Putamen (tissue), 1 donor: ENCODE results near the gene TIMM21.

Experiments used
- DNase-seq: peaks from one replicate; pipeline ENCODE4 v3.0.0-alpha.2; 2016; ENCODE audit warnings: low spot score

The TIMM21 gene

DNA sequence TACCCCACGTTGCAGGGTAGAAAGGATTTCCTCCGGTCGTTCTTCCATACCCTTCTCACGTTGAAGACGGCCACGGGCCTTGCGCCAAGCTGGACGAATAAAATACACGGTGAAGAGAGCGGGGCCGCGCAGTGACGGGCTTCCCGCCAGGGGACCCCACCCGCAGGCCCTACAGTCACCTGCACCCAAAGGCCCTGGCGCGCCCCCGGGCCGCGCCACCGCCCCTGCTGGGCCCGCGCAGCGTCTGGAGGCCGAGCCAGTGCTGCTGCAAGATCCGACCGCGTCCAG lies 888 bp upstream of the TIMM21 start:
- DNase-seq, result no peak

DNA sequence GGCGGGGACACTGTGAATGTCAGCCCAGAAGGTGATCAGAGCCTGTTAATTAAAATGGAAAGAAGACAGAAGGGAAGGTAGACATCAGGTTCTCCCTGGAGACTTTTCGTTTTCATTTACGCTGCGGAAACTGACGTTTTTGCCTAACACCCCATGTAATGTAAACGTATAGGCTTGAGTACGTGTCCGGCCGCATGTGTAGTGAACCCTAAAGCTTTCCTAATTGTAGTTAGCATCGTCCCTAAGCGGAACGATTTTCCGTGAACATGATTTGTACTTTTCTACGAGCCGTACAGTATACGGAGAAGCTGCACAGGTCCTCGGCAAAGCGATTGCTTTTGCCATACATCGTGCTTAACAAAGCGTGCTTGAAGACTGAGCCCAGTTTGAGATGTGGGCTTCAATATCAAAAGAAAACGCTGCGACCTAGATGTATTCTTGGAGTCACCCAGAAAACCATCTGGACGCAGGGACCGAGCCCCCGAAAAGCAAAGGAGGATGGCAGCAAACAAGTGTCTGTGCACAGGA lies 284 bp downstream of the TIMM21 start:
- DNase-seq, result no peak

DNA sequence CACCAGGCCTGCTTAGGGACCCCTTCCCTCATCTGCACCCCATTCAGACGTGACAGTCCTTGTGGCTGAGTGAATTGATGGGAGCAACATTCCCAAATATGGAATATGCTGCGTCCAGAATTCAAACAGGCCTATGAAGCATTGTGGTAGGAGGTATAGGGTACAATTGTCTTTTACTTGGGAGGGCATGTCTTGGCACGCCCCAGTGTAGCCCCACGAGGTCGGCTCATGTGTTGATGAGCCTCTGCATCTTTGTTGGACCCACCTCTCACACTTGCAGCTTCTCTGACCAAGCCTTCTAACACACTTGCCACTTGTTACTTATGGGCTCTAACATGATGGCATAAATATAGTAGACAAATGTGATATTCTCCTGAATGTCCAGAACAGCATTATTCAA lies 1.6 kb downstream of the TIMM21 start:
- DNase-seq, result no peak

DNA sequence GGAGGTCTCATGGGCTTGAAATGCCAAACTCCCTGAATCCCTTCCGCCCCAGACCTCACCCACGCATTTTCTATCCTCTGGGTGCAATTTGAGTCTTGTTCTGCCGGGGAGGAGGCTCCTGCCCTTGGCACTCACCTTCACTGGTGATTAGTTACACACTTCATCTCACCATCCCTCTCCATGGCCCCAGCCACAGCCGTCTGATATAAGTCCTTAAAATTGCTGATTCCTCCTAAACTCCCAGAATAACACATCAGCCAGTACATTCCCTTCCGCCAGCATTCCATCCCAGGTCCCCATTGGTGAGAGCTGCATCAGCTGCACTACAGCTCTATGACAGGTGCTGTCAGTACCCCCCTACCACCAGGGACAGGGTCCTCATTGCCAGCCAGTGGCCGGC lies 3.9 kb downstream of the TIMM21 start:
- DNase-seq, result no peak

DNA sequence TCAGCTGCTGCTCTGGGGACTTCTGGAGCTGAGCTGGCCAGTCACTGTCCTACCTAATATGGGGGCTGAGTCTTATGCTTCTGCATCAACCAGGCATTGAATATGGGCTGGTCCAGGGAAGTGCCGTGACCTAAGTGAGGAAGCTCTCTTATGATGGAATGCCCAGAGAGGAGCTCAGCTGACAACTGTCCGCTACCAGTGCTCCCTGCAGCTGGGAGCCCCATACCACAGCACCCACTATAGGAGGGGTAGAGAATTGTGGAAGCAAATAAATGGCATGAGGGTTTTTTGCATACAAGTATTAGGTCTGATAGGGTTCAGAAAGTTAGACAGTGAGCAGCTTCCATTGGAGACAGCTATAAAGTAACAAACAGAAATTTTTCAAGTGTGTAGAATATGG lies 4.5 kb downstream of the TIMM21 start:
- no peak for DNase-seq

DNA sequence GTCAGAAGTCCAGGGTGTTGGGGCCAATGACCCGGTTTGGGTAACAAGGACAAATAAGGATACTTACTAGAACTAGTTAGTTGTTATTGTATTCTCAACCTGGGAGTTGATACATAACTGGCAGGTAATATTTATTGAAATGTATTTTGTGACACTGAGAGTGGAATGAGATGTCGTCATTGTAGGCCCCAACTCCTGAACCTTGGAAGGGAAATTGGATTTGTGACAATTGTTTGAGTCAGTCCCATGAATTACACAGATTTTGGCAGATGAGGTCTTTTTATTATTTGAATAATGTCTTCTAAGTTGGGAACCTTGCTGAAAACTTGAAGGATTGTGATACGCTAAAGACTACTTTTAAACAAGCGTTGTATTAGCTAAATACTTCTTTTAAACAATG lies 5.1 kb downstream of the TIMM21 start:
- no peak for DNase-seq

DNA sequence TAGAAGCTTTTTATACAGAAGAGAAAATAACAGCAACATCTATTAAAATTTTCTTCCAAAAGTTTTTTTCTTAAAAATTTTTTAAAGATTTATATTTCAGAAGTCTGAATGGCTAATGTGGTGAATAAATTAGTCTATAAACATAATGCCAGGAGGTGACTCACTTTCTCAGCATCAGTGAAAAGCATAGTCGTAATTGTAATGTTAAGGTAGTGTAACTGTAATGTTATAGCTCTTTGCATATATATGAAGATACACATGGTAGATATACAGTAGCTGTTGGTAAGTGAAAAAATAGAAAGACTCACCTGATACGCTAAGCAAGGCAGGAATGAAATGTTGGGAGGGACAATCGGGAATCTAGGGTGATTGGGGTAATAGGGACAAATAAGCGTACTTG lies 5.5 kb downstream of the TIMM21 start:
- no peak for DNase-seq

DNA sequence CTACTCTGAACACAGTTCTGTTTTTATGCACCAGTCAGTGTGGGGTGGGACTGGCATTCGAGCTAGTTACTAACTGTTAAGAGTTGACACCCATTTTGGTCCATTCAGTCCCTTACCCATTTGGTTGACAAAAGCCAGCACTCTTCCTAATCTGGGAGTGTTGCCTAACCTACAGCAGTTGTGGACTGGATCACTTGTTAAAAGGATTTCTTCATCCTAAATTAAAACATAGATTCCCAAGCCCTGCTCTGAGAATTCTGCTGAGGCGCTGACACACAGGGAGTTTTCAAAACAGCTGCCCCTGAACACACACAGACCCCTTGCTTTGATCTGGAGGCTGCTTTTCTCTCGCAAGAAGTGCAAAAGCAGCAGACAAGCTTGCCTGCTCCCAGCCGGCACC lies 6.4 kb downstream of the TIMM21 start:
- no peak for DNase-seq

DNA sequence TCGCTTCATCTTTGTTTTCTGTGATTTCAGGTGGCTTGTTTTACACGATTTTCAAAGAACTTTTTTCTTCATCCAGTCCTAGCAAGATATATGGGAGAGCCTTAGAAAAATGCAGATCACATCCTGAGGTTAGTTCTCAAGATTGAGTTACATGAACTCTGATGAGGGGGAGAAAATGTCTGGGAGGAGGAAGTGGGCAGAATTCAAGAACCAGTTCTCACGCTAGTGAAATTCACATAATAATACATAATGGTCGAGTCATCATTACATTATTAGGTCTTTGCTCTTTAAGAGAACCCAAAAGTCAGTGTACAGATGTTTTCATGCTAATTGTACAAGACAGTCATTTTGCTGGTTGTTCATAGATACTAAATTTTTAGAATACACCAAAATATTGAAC lies 7.0 kb downstream of the TIMM21 start:
- no peak for DNase-seq

DNA sequence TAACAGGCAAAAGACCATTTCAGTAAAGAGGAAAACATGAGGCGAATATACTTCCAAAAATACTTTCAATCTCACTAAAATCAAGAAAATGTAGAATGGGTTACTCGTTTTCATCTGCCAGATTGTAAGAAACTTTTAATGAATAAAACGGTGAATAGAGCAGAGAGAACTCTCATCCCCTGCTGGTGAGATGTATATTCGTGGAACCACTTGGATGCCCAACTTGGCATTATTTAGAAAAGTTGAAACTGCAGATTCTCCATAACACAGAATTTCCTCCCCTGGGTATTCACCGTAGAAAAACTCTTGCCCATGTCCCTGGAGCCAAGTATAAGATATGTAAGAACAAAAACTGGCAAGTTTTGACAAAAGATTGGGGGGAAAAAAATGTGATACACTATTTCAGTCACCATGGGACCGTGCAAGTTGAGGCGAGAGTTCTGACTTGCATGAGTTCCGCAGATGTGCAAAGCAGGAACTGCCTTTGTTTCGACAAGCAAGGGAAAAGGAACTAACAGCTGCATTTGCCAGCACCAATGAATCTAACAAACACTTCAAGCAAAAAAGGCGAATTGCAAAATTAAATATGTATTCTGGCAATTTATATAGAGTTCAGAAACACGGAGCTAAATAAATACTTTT lies 14.8 kb downstream of the TIMM21 start:
- no peak for DNase-seq

DNA sequence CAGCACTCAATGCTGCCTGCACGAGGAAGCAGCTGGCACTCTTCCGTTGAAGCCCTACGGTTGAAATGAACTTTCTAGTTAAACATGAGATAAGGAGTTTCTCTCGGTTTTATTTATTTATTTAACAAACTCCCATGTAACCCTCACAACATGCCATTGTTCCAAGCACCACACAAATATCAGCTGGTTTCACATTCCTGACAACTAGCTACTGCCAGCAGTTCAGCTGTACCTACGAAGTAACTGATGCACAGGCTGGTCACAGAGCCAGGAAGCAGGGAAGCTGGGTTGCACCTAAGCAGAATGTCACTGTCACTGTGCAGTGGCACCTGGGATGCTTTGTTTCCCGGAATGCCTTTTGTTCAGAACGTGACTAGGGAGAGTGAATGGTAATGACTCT lies 18.1 kb downstream of the TIMM21 start:
- DNase-seq, result no peak

DNA sequence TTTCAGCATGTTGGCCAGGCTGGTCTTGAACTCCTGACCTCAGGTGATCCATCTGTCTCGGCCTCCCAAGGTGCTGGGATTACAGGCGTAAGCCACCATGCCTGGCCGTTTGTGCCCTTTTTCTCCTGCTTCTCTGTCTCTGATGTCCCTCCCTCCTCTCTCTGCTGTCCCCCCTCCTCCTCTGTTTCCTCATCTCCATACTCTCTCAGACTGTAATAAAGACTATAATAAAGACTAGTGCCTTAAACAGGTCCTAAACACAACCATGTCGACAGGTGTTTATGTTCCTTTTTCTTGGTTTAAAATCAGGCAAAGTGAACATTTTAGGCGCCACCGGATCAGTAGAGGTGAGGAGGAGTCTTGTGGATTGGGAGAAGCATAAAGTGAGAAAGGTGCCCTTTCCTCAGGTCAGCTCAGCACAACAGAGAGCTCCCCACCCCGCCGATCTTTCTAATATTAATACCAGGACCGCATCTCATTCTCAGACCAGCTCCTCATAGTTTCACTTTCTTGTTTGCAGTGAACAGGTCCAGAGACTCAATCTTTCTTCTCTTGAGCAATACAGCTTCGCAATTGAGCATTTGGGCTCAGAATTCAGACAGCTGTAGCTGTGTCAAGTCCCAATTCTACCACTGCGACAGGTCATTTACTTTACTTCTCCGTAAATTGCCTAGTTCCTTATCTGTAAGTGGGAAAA lies 23.7 kb downstream of the TIMM21 start:
- DNase-seq, result no peak

DNA sequence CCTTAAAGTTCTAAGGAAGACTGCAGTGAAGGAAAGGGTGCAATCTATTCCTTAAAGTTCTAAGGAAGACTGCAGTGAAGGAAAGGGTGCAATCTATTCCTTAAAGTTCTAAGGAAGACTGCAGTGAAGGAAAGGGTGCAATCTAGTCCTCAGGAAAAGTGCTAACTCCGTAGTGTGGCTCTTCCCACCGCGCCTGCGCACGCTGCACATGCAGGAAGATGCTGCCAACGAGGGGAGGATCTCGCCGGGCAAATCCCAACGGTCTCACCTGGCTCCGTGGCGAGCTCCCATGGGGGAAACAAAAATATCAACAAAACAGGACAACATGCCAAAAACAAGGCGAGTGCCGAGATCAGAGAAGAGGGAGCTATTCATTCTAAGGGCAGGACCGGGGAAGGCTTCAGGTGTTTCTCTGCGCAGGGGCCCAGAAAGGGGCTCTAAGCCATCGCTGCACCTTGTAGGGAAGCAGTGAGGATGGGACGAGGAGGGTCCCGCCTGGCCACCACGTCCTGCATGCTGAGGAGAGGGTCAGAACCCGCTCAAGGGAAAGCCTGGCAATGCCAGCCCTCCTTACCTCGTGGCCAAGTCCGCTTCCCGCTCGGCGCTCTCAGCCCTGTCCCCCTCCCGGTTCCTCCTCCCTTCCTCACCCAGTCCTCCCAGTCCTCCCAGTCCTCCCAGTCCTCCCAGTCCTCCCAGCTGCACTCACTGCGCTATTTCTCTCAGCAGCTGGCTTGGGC lies 24.5 kb downstream of the TIMM21 start:
- DNase-seq, result no peak

DNA sequence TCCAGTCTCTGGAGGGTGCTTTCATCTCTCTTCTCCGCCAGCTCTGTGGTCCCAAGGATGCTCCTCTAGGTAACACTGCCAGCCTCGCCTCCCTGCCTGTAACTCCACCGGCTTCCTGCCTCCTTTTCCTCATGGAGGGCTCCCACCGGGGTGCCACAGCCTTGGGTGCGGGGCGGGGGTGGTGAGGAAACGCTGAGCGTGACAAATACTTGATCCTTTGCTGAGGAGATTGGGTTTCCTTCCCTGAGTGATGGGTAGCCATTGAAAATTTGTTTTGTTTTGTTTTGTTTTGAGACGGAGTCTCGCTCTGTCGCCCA lies 25.1 kb downstream of the TIMM21 start:
- DNase-seq, result no peak

DNA sequence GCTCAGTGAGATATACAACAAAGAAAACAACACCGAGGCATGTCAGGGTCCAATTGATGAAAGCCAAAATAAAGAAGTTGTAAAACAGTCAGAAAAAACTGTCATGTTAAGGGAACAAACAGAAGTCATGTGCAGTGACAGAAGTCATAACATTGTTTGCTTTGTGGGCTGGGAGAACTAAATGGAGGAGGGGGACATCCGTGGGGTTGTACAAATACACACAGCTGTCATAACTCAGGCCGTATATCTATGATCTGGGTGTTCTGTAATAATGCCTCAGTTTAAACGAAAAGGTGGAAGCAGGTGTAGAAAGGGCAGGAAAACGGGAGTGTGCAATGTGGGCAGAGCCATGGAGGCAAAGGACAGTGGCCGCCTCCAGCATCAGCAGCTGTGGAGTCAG lies 27.3 kb downstream of the TIMM21 start:
- DNase-seq, result no peak

DNA sequence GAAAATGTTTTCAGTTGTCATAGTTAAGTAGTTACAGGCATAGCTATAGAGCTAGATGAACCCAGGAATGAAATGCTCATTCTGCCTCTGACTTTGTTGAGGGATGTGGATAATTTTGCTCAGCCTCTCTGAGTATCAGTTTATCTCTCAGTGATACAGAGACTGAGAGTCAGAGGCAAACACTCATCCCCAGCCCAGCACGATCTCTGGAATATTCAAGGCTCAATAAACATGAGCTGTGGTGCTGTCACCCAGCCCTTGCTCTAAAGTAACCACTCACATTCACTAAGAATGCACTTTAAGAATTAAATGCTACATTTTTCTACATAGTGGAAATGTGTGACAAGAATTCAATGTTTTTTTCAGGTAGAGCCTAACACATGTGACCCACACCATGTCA lies 30.6 kb downstream of the TIMM21 start:
- no peak for DNase-seq

DNA sequence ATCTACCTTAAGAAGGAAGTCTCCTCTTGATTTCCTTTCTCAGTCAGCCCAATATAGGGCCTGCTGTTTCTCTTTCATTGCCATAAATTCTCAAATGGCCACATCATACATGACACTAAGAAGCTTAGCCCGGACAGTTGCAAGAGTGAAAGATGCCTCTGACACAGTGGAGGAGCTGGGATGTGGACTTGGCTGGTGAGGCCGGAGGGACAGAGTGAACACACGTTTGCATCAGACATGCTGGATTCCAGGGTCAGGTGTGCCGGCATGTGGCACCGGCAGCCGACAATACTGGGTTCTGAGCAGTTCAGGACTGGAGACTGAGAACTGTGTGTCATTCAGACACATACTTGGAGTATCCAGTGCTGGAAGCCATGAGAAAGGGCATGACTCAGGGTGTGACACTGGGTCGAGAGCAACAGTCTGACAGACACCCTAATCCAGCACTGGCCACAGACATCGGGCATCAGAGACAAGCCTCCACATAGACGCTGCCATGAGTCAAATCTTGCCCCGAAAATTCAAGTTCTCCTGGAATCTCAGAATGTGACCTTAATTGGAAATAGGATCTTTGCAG lies 31.4 kb downstream of the TIMM21 start:
- no peak for DNase-seq

DNA sequence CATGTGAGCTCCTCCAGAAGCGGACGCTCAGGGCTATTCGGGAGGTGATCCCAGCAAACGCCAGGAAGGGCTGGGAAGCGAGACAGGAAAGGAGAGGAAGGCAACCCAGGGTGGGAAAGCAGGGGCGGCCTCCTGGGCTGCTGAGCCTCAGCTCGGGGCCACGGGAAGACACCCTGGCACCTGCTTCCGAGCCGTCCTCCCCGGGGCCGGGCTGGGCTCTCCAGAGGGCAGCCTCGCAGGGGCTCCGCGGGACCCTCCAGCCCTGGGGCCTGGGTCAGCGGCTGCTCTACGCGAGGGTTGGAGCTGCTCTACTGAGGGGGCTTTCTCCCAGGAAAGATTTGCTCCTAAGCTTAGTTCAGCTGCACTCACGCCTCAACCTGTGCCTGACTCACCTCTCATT lies 34.0 kb downstream of the TIMM21 start:
- no peak for DNase-seq

DNA sequence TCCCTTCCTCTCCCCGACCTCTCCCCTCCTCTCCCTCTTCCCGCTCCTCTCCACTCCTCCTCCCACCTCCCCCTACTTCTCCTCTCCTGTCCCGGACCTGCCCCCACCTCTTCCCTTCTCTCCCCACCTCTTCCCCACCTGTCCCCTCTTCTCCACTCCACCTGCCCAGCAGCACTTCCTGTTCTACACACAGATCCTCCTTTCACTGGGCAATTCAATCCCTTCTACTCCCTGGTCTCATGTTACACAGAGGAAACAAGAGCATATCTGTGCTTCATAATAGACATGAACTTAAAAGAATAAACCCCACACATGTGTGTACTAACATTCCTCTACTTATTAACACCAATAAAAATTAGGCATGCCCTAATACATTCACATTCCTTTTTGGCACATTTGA lies 34.8 kb downstream of the TIMM21 start:
- no peak for DNase-seq

DNA sequence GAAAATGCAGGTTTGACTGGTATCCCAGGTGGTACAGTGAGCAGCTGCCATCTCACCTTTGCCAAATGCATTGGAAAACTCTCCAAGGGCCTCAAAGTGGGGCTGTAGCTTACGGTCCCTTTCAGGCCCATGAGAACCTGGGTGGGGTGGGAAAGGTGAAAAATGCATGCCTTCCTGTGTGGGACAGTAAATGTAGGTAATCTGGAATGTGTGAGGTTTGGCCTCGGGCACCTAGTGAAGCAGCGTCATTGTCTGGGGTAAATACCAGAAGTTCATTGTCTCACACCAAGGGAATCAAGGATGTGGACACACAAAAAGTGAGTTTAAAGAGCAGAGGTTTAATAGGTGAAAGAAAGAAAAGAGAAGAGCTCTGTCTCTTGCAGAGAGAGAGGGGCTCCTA lies 36.6 kb downstream of the TIMM21 start:
- no peak for DNase-seq

DNA sequence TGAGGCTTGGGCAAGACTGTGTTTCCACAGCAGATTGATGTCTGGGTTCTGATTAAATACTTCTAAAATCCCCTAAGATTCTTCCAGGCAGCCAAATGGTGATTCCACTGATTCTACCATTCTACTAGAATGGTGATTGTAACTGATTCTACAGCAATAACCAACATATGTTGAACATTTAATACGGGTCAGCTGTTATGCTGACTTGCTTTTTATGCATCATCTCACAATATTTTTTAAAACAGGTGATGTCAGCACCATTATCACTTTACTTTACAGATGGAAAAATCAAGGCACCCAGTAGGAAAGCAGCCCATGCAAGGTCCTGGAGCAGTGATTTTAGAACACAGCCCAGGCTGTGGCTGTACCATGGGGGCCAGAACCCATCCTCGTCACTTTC lies 37.5 kb downstream of the TIMM21 start:
- DNase-seq, result no peak

DNA sequence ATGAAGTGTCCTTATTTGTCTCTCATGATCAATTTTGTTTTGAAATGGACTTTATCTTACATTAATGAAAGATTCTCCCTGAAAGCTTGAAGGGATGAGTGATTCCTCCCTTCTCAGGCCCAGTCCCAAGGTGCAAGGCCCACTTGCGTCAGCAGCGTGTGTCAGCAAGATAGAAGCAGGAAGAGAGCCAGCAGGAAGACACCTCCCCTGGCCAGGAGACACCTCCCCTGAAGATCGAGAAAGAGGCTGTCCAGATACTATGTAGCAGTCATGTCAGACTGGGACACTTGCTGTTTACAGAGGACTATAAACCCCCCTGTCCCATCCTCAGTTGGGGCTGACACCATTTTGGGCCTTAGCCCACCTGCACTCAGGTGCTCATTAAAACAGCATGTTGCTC lies 38.3 kb downstream of the TIMM21 start:
- no peak for DNase-seq

DNA sequence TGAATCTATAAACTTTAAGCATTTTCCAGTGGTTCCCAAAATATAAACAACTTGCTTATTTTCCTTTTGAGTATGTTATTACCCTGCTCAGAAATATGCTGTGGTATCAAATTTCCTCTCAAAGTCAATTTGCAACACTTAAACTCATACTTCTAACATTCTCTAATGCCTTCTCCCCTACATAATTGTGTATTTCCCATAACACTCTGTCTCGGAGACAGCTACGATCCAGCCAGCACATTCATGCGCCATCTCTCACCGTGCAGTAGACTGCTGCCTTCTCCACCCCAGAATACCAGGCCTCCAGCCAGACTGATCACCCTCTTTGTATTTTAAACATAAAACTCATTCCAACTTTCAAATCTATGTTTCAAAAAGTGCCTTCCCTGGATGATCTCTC lies 41.8 kb downstream of the TIMM21 start:
- no peak for DNase-seq
